ENCODE data around the gene FCN3.

DNA sequence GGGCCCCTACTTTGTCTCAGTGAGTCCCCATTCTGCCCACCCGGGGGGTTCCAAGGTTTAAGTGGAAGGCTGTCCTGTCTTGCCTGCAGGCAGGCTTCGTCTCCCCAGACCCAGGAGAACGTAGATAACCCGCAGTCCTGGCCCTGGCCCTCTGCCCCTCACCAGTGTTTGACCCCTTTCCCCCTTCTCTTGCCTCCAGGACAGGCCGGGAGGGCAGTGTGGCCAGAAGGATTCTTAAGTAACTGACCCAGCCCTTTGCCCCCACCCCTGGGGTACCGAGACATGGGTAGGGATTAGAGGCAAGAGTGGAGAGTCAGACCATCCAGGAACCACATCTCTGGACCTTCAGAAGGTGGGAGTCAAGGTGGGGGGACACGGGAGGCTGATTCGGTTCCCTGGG lies 43.8 kb downstream of the FCN3 start:
- TF ChIP-seq EZH2phosphoT487 (IDR thresholded peaks at IDR 0.05; ENCODE audit: borderline replicate concordance, low read length) = no peak
- TF ChIP-seq, protein P1, sequence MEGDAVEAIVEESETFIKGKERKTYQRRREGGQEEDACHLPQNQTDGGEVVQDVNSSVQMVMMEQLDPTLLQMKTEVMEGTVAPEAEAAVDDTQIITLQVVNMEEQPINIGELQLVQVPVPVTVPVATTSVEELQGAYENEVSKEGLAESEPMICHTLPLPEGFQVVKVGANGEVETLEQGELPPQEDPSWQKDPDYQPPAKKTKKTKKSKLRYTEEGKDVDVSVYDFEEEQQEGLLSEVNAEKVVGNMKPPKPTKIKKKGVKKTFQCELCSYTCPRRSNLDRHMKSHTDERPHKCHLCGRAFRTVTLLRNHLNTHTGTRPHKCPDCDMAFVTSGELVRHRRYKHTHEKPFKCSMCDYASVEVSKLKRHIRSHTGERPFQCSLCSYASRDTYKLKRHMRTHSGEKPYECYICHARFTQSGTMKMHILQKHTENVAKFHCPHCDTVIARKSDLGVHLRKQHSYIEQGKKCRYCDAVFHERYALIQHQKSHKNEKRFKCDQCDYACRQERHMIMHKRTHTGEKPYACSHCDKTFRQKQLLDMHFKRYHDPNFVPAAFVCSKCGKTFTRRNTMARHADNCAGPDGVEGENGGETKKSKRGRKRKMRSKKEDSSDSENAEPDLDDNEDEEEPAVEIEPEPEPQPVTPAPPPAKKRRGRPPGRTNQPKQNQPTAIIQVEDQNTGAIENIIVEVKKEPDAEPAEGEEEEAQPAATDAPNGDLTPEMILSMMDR (IDR thresholded peaks at IDR 0.05; ENCODE audit: low read depth, low read length, poor library complexity, severe bottlenecking) = no peak

Measured in DOHH2 (cell line).